ENCODE data around the gene GTPBP8.
A peak's percentile ranks its signal among the peaks of the same experiment; 100 is the strongest.

GTPBP8 gene

DNA sequence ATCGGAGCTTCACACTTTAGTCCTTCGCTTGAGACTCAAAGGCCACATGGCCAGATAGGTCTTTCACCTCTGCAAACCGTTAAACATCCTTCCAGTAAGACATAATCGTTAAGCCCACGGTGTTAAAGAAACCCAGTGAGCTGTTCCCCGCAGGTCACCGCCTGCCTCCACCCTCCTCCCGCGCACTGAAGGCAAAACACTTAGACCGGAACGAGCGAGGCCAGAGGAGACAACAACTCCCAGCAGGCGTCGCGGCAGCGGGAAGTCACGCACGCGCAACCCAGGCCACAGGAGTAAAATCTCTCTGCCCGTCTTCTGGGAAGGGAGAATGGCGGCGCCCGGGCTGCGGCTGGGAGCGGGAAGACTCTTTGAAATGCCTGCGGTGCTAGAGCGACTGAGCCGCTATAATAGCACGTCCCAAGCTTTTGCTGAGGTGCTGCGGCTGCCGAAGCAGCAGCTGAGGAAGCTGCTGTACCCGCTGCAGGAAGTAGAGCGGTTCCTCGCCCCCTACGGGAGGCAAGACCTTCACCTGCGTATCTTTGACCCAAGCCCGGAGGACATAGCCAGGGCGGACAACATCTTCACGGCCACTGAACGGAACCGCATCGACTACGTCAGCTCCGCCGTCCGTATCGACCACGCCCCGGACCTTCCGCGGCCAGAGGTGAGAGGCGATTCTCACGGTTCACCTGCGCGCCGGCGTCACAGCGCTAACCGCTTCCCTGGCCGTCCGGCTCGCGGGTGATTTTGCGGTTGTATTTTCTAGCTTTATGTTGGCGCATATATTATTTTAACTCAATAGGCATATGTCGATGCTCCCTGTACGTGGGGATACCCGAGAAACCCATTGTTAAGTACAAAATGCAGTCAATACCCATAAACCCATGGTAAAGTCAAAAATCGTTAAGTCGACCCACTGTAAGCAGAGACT, at the start of gene GTPBP8:
Gene GTPBP8, plus strand, starts transcription at position 313 of the 931 bp plus-strand sequence. Its CDS starts 16 bp downstream, at position 329.
- no peaks in the 10 kb centered on the region for H3K36me3 ChIP-seq (ENCODE audit: control insufficient read depth, insufficient read depth, low read length)
- peaks cover 9% of the 10 kb centered on the region; the same call in 1 of the 2 replicates for H3K4me1 ChIP-seq (ENCODE audit: control insufficient read depth, insufficient read depth, low read length)
- H3K27ac ChIP-seq (ENCODE audit: low read depth, low read length): peak within 1 kb of the TSS; percentile 92

GRCh38 chr3:112948346-112948838, 42.4 kb upstream of the GTPBP8 start:
- Histone ChIP-seq H3K4me1 (ENCODE audit: control insufficient read depth, insufficient read depth, low read length) (peaks cover 5% of the 10 kb centered on the region; the same call in 1 of the 2 replicates), H3K9me3 (ENCODE audit: control insufficient read depth, insufficient read depth, low read depth, low read length) (no peaks in the 10 kb centered on the region), H3K9ac (ENCODE audit: low read length) (no peak overlapping the region), H3K4me3 (ENCODE audit: low read depth, low read length) (no peak overlapping the region), H3K27ac (ENCODE audit: low read depth, low read length) (no peak overlapping the region), H3K36me3 (ENCODE audit: control insufficient read depth, insufficient read depth, low read length) (no peaks in the 10 kb centered on the region), H3K27me3 (ENCODE audit: control insufficient read depth, insufficient read depth, low read length) (no peaks in the 10 kb centered on the region)

More for the DNA sequence above, at the start of gene GTPBP8:
- peak within 1 kb of the TSS; percentile 97 for H3K9ac ChIP-seq (ENCODE audit: low read length)
- no peaks in the 10 kb centered on the region for H3K27me3 ChIP-seq (ENCODE audit: control insufficient read depth, insufficient read depth, low read length)
- H3K4me3 ChIP-seq (ENCODE audit: low read depth, low read length): peak within 1 kb of the TSS; percentile 86
- no peaks in the 10 kb centered on the region for H3K9me3 ChIP-seq (ENCODE audit: control insufficient read depth, insufficient read depth, low read depth, low read length)

DNA sequence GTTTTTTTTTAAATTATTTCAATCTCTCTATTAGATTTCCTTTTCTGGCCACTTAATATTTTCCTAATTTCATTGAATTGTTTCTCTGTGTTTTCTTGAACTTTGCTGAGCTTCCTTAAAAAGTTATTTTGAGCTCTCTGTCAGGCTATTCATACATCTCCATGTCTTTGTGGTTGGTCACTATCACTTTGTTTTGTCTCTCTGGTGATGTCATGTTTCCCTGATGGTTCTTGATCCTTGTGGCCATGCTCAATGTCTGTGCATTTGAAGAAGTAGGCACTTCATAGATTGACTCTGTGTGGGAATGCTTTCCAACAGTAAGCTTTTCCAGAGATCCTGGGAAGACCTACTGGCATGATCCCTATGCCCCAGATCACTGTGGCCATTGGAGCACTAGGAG, 34.4 kb upstream of the GTPBP8 start:
- Histone ChIP-seq H3K4me3 (ENCODE audit: low read depth, low read length) (no peak overlapping the region), H3K27me3 (ENCODE audit: control insufficient read depth, insufficient read depth, low read length) (no peaks in the 10 kb centered on the region), H3K4me1 (ENCODE audit: control insufficient read depth, insufficient read depth, low read length) (no peaks in the 10 kb centered on the region), H3K27ac (ENCODE audit: low read depth, low read length) (no peak overlapping the region), H3K9ac (ENCODE audit: low read length) (no peak overlapping the region), H3K9me3 (ENCODE audit: control insufficient read depth, insufficient read depth, low read depth, low read length) (no peaks in the 10 kb centered on the region), H3K36me3 (ENCODE audit: control insufficient read depth, insufficient read depth, low read length) (no peaks in the 10 kb centered on the region)

DNA sequence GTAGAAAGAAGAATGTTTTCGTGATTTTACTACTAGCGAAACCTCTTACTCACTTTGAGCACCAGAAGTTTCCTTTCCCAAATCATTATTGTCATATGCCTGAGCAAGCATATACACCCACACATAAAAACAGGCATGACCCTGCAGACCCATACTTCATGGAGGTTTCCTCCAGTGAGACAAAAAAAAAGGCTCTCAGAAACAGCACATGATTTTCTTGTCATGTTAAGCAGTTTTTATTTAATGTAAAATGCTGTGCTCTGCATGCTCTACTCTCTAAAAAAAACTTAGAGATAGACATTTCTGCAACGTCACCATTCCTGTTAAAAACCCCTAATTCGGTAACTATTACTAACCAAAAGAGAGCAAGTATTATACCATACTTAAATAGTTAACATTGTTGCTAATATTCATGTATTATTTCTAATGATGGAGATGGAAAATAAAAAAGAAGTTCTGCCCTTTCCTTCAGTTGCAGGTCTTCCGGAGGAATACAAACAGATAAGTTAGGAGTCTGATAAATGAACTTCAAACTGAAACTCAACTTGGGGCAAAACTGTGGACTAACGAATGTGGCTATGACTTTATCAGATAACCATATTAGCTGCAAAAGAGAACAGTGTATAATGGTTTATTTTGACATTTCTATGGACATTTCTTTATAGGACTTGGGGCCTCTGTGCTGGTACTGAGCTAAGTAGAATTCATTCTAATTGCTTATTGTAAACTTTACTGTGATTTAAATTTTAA, 31.8 kb upstream of the GTPBP8 start:
- Histone ChIP-seq H3K9me3 (ENCODE audit: control insufficient read depth, insufficient read depth, low read depth, low read length) (peaks cover 16% of the 10 kb centered on the region), H3K4me1 (ENCODE audit: control insufficient read depth, insufficient read depth, low read length) (no peaks in the 10 kb centered on the region), H3K27ac (ENCODE audit: low read depth, low read length) (no peak overlapping the region), H3K9ac (ENCODE audit: low read length) (no peak overlapping the region), H3K36me3 (ENCODE audit: control insufficient read depth, insufficient read depth, low read length) (no peaks in the 10 kb centered on the region), H3K27me3 (ENCODE audit: control insufficient read depth, insufficient read depth, low read length) (no peaks in the 10 kb centered on the region), H3K4me3 (ENCODE audit: low read depth, low read length) (no peak overlapping the region)

GRCh38 chr3:112963683-112964082, 27.1 kb upstream of the GTPBP8 start:
- Histone ChIP-seq H3K27me3 (ENCODE audit: control insufficient read depth, insufficient read depth, low read length) (no peaks in the 10 kb centered on the region), H3K4me3 (ENCODE audit: low read depth, low read length) (no peak overlapping the region), H3K9me3 (ENCODE audit: control insufficient read depth, insufficient read depth, low read depth, low read length) (peaks cover 19% of the 10 kb centered on the region), H3K27ac (ENCODE audit: low read depth, low read length) (no peak overlapping the region), H3K4me1 (ENCODE audit: control insufficient read depth, insufficient read depth, low read length) (no peaks in the 10 kb centered on the region), H3K9ac (ENCODE audit: low read length) (no peak overlapping the region), H3K36me3 (ENCODE audit: control insufficient read depth, insufficient read depth, low read length) (no peaks in the 10 kb centered on the region)

GRCh38 chr3:112965656-112966055, 25.1 kb upstream of the GTPBP8 start:
- Histone ChIP-seq H3K4me3 (ENCODE audit: low read depth, low read length) (no peak overlapping the region), H3K4me1 (ENCODE audit: control insufficient read depth, insufficient read depth, low read length) (no peaks in the 10 kb centered on the region), H3K27me3 (ENCODE audit: control insufficient read depth, insufficient read depth, low read length) (no peaks in the 10 kb centered on the region), H3K27ac (ENCODE audit: low read depth, low read length) (no peak overlapping the region), H3K36me3 (ENCODE audit: control insufficient read depth, insufficient read depth, low read length) (no peaks in the 10 kb centered on the region), H3K9me3 (ENCODE audit: control insufficient read depth, insufficient read depth, low read depth, low read length) (peaks cover 19% of the 10 kb centered on the region), H3K9ac (ENCODE audit: low read length) (no peak overlapping the region)

DNA sequence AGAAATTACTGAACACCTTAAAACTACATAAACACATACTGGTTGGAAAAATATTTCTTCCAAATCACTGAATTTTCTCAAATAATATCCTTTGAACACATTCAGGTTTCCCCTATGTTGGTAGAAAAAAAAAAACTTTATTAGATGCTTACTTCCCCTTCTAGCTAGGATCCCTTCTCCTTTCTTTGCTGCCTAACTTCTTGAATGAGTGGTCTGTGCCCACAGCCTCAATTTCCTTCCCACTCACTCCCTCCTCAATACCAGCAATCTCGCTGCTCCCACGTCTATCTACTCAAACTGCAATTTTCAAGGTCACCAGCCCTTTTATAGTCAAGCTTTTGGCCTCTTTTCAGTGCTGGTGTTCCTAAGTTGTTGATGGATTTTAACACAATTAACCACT, 24.2 kb upstream of the GTPBP8 start:
- H3K9me3 ChIP-seq (ENCODE audit: control insufficient read depth, insufficient read depth, low read depth, low read length): peaks cover 19% of the 10 kb centered on the region
- no peaks in the 10 kb centered on the region for H3K27me3 ChIP-seq (ENCODE audit: control insufficient read depth, insufficient read depth, low read length)
- no peak overlapping the region for H3K4me3 ChIP-seq (ENCODE audit: low read depth, low read length)
- H3K36me3 ChIP-seq (ENCODE audit: control insufficient read depth, insufficient read depth, low read length): no peaks in the 10 kb centered on the region
- H3K9ac ChIP-seq (ENCODE audit: low read length): no peak overlapping the region
- H3K4me1 ChIP-seq (ENCODE audit: control insufficient read depth, insufficient read depth, low read length): no peaks in the 10 kb centered on the region
- H3K27ac ChIP-seq (ENCODE audit: low read depth, low read length): no peak overlapping the region

- H3K27ac ChIP-seq (ENCODE audit: low read depth, low read length): no peak overlapping the region
- no peak overlapping the region for H3K9ac ChIP-seq (ENCODE audit: low read length)
- H3K27me3 ChIP-seq (ENCODE audit: control insufficient read depth, insufficient read depth, low read length): no peaks in the 10 kb centered on the region
- no peaks in the 10 kb centered on the region for H3K36me3 ChIP-seq (ENCODE audit: control insufficient read depth, insufficient read depth, low read length)
- peaks cover 18% of the 10 kb centered on the region for H3K9me3 ChIP-seq (ENCODE audit: control insufficient read depth, insufficient read depth, low read depth, low read length)
- no peaks in the 10 kb centered on the region for H3K4me1 ChIP-seq (ENCODE audit: control insufficient read depth, insufficient read depth, low read length)
- H3K4me3 ChIP-seq (ENCODE audit: low read depth, low read length): no peak overlapping the region
Observed at GRCh38 chr3:112967425-112967824, 23.4 kb upstream of the GTPBP8 start.

DNA sequence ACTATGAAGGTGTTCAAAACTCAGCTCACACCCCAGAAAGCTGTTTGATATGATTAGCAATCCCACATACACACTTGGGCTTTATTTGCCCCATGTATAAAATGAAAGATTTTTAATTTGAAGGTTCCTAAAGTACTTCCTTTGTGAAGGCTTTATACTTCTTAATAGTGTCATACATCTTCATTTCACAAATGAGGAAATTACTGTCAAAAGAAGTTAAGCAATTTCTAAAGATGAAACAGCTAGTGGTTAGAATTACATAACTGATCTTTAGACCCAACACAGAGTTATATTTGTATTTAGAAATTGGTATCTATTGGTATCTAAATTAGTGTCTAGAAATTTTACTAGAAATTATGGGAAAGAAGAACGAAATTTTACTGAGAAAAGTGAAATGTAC, 23.0 kb upstream of the GTPBP8 start:
- Histone ChIP-seq H3K9ac (ENCODE audit: low read length) (no peak overlapping the region), H3K4me1 (ENCODE audit: control insufficient read depth, insufficient read depth, low read length) (no peaks in the 10 kb centered on the region), H3K36me3 (ENCODE audit: control insufficient read depth, insufficient read depth, low read length) (no peaks in the 10 kb centered on the region), H3K4me3 (ENCODE audit: low read depth, low read length) (no peak overlapping the region), H3K27me3 (ENCODE audit: control insufficient read depth, insufficient read depth, low read length) (no peaks in the 10 kb centered on the region), H3K27ac (ENCODE audit: low read depth, low read length) (no peak overlapping the region), H3K9me3 (ENCODE audit: control insufficient read depth, insufficient read depth, low read depth, low read length) (peaks cover 14% of the 10 kb centered on the region)

GRCh38 chr3:112972158-112972557, 18.6 kb upstream of the GTPBP8 start:
- H3K4me3 ChIP-seq (ENCODE audit: low read depth, low read length): no peak overlapping the region

More at GRCh38 chr3:112972158-112972557, 18.6 kb upstream of the GTPBP8 start:
- H3K27me3 ChIP-seq (ENCODE audit: control insufficient read depth, insufficient read depth, low read length): no peaks in the 10 kb centered on the region
- H3K27ac ChIP-seq (ENCODE audit: low read depth, low read length): no peak overlapping the region
- H3K9ac ChIP-seq (ENCODE audit: low read length): no peak overlapping the region
- H3K36me3 ChIP-seq (ENCODE audit: control insufficient read depth, insufficient read depth, low read length): no peaks in the 10 kb centered on the region
- H3K9me3 ChIP-seq (ENCODE audit: control insufficient read depth, insufficient read depth, low read depth, low read length): no peaks in the 10 kb centered on the region
- H3K4me1 ChIP-seq (ENCODE audit: control insufficient read depth, insufficient read depth, low read length): no peaks in the 10 kb centered on the region
